ENCODE measurements around the gene ASMTL. TPM values are rescaled to one million over a fixed set of nuclear protein-coding genes. Genes with fewer than 3 reads are reported as not detected.
"Not testable (repeated sequence)": the region's sequence is repeated elsewhere in the genome, so short reads cannot be mapped to it uniquely, and the experiment has no call there.

ASMTL gene
- total and polyA plus RNA-seq, 8 donors = 11.2 to 25.9 (median 16.3) TPM

DNA sequence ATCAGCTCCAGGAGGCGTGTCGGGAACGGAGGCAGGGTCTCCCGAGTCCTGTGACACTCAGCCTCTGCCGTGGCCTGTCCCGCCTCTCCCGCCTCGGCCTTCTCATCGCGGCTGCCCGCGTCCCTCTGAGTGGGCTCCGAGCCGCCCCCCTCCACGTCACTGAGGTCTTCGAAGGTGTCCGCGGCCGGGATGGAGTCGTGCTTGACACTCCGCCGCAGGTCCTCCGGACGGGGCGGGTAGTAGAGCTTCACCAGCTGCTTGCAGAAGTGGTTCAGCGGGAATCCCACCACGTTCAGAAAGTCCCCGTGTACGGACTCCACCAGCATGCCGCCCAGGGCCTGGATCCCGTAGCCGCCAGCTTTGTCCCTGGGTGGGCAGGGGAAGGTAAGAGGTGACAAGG lies 25.0 kb downstream of the ASMTL start:
- Histone ChIP-seq H3K36me3 (no peaks in the 10 kb centered on the region), H3K27ac (no peak overlapping the region), H3K9me3 (no peaks in the 10 kb centered on the region), H3K4me3 (no peak overlapping the region), H3K27me3 (no peaks in the 10 kb centered on the region), H3K4me1 (no peaks in the 10 kb centered on the region)
- DNase-seq = peak in 2 of 6 donors; percentile 53 to 70
- intact Hi-C loops (cut with DNase I) = no loop called here
- TF ChIP-seq, protein P1, sequence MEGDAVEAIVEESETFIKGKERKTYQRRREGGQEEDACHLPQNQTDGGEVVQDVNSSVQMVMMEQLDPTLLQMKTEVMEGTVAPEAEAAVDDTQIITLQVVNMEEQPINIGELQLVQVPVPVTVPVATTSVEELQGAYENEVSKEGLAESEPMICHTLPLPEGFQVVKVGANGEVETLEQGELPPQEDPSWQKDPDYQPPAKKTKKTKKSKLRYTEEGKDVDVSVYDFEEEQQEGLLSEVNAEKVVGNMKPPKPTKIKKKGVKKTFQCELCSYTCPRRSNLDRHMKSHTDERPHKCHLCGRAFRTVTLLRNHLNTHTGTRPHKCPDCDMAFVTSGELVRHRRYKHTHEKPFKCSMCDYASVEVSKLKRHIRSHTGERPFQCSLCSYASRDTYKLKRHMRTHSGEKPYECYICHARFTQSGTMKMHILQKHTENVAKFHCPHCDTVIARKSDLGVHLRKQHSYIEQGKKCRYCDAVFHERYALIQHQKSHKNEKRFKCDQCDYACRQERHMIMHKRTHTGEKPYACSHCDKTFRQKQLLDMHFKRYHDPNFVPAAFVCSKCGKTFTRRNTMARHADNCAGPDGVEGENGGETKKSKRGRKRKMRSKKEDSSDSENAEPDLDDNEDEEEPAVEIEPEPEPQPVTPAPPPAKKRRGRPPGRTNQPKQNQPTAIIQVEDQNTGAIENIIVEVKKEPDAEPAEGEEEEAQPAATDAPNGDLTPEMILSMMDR (IDR thresholded peaks at IDR 0.05) = no peak
- FAIRE-seq = no peak
- no peak for ATAC-seq
- whole genome bisulfite sequencing, 2 donors = 93 to 97% methylated on average over 32 of the region's 32 CpGs

DNA sequence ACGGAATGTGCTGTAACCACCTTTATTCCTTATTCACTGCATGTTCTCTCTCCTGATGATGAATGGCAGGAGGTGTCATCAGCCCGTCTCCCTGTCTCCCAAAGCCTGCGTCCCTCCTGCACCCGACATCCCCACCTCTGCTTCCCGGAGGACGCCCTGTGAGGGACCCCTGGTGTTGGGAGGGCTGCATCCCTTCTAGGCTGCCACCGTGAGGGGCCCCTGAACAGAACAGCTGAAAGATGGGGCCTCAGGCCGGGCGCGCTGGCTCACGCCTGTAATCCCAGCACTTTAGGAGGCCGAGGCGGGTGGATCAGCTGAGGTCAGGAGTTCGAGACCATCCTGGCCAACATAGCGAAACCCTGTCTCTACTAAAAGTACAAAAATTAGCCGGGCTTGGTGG lies 26.4 kb downstream of the ASMTL start:
- FAIRE-seq; intact Hi-C loops (cut with DNase I); ATAC-seq; H3K9me3 ChIP-seq; H3K27me3 ChIP-seq; H3K27ac ChIP-seq; H3K4me3 ChIP-seq; H3K4me1 ChIP-seq; H3K36me3 ChIP-seq: not testable (repeated sequence)
- peak in 2 of 6 donors; percentile 26 to 39 for DNase-seq
- 90 to 92% methylated on average over 16 of the region's 16 CpGs for WGBS, 2 donors

DNA sequence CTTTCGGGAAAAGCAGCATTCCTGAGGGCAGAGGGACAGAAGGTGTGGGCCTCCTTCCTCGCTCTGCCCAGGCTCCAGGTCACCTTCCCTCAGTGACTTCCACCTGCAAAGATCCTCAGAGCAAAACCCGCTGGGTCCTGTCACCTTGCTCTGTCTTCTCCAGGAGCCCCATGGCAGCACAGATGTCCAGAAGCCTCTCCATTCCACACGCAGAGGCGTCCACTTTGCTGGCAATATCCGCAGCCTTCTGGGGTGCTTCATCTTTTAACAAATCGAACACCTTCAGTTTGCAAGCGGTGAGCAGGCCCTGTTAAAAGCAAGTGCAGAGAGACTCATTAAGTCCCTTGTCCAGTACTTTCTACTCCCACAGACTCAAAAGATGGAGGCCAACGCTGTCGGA lies 27.3 kb downstream of the ASMTL start:
- peak in 2 of 6 donors; percentile 11 to 13 for DNase-seq
- no peak overlapping the region for H3K4me3 ChIP-seq
- 79 to 86% methylated on average over 10 of the region's 10 CpGs for WGBS, 2 donors
- TF ChIP-seq, protein P1 (IDR thresholded peaks at IDR 0.05) = no peak
- intact Hi-C loops (cut with DNase I) = no loop called here
- FAIRE-seq = no peak
- no peak for ATAC-seq
- H3K27me3 ChIP-seq = no peaks in the 10 kb centered on the region
- H3K4me1 ChIP-seq = no peaks in the 10 kb centered on the region
- no peak overlapping the region for H3K27ac ChIP-seq
- no peaks in the 10 kb centered on the region for H3K36me3 ChIP-seq
- no peaks in the 10 kb centered on the region for H3K9me3 ChIP-seq

DNA sequence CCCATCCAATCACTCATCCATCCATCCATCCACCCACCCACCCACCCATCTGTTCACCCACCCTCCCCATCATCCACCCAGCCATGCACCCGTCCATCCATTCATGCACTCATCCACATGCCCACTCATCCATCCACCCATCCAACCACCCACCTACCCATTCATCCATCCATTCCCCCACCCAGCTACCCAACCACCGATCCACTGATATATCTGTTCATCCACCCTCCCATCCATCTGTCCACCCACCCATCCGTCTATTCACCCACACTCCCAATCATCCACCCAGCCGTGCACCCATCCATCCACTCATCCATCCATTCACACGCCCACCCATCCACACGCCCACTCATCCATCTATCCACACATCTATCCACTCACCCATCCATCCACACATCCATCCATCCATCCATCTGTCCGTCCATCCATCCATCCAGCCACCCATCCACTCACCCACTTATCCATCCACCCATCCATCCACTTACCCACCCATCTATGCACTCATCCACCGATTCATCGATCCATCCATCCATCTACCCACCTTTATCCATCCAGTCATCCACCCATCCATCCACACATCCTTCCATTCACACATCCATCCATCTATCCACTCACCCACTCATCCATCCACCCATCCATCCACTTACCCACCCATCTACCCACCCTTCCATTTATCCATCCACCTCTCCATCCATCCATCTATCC lies 28.4 kb downstream of the ASMTL start:
- Histone ChIP-seq H3K4me3 (no peak overlapping the region), H3K4me1 (no peaks in the 10 kb centered on the region), H3K36me3 (no peaks in the 10 kb centered on the region), H3K27ac (no peak overlapping the region), H3K27me3 (no peaks in the 10 kb centered on the region), H3K9me3 (no peaks in the 10 kb centered on the region)
- WGBS, 2 donors = 74 to 84% methylated on average over 9 of the region's 9 CpGs
- TF ChIP-seq, protein P1 (IDR thresholded peaks at IDR 0.05) = no peak
- DNase-seq (peak in 2 of 6 donors; percentile 7 to 16), FAIRE-seq (no peak), ATAC-seq (no peak)
- intact Hi-C loops (cut with DNase I) = no loop called here

DNA sequence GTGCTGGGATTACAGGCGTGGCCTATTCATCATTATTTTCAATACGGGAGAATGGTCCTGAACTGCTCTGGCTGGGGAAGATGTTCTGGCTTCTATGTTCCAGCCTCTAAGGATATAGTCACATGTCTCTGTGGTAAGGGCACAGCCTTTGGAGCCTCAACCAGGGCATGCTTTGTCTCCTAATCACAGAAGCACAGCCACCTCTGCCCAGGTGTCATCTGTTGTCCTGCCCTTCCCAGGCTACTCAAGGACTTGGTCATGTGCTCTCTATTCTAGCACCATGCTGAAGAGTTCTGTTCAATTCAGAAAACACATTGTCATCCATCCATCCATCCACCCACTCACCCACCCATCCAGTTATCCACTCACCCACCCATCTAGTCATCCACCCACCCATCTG lies 29.5 kb downstream of the ASMTL start:
- FAIRE-seq = no peak
- H3K27me3 ChIP-seq = no peaks in the 10 kb centered on the region
- no peak for DNase-seq
- H3K4me1 ChIP-seq = no peaks in the 10 kb centered on the region
- intact Hi-C loops (cut with DNase I) = no loop called here
- no peaks in the 10 kb centered on the region for H3K9me3 ChIP-seq
- ATAC-seq = no peak
- TF ChIP-seq, protein P1 (IDR thresholded peaks at IDR 0.05) = no peak
- H3K4me3 ChIP-seq = no peak overlapping the region
- 50 to 75% methylated on average over 2 of the region's 2 CpGs for WGBS, 2 donors
- no peaks in the 10 kb centered on the region for H3K36me3 ChIP-seq
- no peak overlapping the region for H3K27ac ChIP-seq
